Activated T-cell treated with anti-CD3 and anti-CD28 coated beads for 24 hours (primary cell): ENCODE data around the gene P2RX3.
A peak's percentile ranks its signal among the peaks of the same experiment; 100 is the strongest.

Experiments
- DNase-seq: peaks from one replicate; pipeline ENCODE4 v3.0.0-alpha.2; 2020; ENCODE audit warnings: low read depth

The P2RX3 gene

GRCh38 chr11:57310091-57310490 is 28.1 kb upstream of the P2RX3 start:
- no peak for DNase-seq

- no peak for DNase-seq
Observed at GRCh38 chr11:57310630-57311086, 27.5 kb upstream of the P2RX3 start.

GRCh38 chr11:57311109-57311936 is 26.8 kb upstream of the P2RX3 start:
- DNase-seq = peak; percentile 56

GRCh38 chr11:57312511-57313021 is 25.6 kb upstream of the P2RX3 start:
- DNase-seq = no peak

- no peak for DNase-seq
Observed at GRCh38 chr11:57313071-57313787, 24.9 kb upstream of the P2RX3 start.

GRCh38 chr11:57313788-57314135 is 24.4 kb upstream of the P2RX3 start:
- DNase-seq = no peak

GRCh38 chr11:57314221-57314973 is 23.8 kb upstream of the P2RX3 start:
- no peak for DNase-seq

GRCh38 chr11:57315491-57315890 is 22.7 kb upstream of the P2RX3 start:
- DNase-seq = no peak

- no peak for DNase-seq
Observed at GRCh38 chr11:57316017-57316416, 22.1 kb upstream of the P2RX3 start.

GRCh38 chr11:57318178-57318577 is 20.0 kb upstream of the P2RX3 start:
- DNase-seq = no peak

- no peak for DNase-seq
Observed at GRCh38 chr11:57320067-57320718, 18.0 kb upstream of the P2RX3 start.

- no peak for DNase-seq
Observed at GRCh38 chr11:57320719-57321387, 17.3 kb upstream of the P2RX3 start.

- DNase-seq = no peak
Observed at GRCh38 chr11:57321388-57322255, 16.5 kb upstream of the P2RX3 start.

GRCh38 chr11:57322256-57323166 is 15.6 kb upstream of the P2RX3 start:
- no peak for DNase-seq

GRCh38 chr11:57323167-57323854 is 14.8 kb upstream of the P2RX3 start:
- DNase-seq = no peak

GRCh38 chr11:57323855-57324153 is 14.3 kb upstream of the P2RX3 start:
- DNase-seq = no peak

- DNase-seq = no peak
Observed at GRCh38 chr11:57324154-57324885, 13.8 kb upstream of the P2RX3 start.
